Loucy (cell line): ENCODE results near the gene DPH6.

Experiments
- H2AFZ ChIP-seq: fragments of 200-600 bp; sonication (generic); 2 replicates; pipeline ENCODE4 v1.6.0; 2016; ENCODE audit warnings: antibody characterized with exemption, mild to moderate bottlenecking, low read length, moderate library complexity
- H3F3A ChIP-seq: fragments of 200-600 bp; 2 replicates; pipeline ENCODE4 v1.6.0; 2016; ENCODE audit warnings: antibody characterized with exemption, low read depth, mild to moderate bottlenecking
- H3K27me3 ChIP-seq: fragments of 200-600 bp; sonication (generic); 2 replicates; pipeline ENCODE4 v1.6.1; 2014; ENCODE audit warnings: low read length, mild to moderate bottlenecking; ENCODE audit not compliant: insufficient read depth, poor library complexity, severe bottlenecking
- H3K36me3 ChIP-seq: fragments of 200-600 bp; sonication (generic); 2 replicates; pipeline ENCODE4 v1.6.1; 2016; ENCODE audit warnings: low read length; ENCODE audit not compliant: insufficient read depth
- H3K4me1 ChIP-seq: fragments of 200-600 bp; sonication (generic); 2 replicates; pipeline ENCODE4 v1.5.1; 2014; ENCODE audit warnings: low read length, mild to moderate bottlenecking; ENCODE audit not compliant: insufficient read depth, poor library complexity, severe bottlenecking
- H3K4me2 ChIP-seq: fragments of 200-600 bp; sonication (generic); 2 replicates; pipeline ENCODE4 v1.6.0; 2014; ENCODE audit warnings: antibody characterized with exemption, low read length, low read depth, mild to moderate bottlenecking; ENCODE audit not compliant: poor library complexity, severe bottlenecking
- H3K4me3 ChIP-seq: fragments of 200-600 bp; sonication (generic); 2 replicates; pipeline ENCODE4 v1.5.1; 2014; ENCODE audit warnings: low read length, mild to moderate bottlenecking, mixed read lengths; ENCODE audit not compliant: poor library complexity, severe bottlenecking
- H3K79me2 ChIP-seq: fragments of 200-600 bp; sonication (generic); 2 replicates; pipeline ENCODE4 v1.6.1; 2014; ENCODE audit warnings: low read length; ENCODE audit not compliant: insufficient read depth
- H3K9ac ChIP-seq: fragments of 200-600 bp; sonication (generic); 2 replicates; pipeline ENCODE4 v1.6.0; 2014; ENCODE audit warnings: mild to moderate bottlenecking, low read depth, low read length, moderate library complexity; ENCODE audit not compliant: poor library complexity, severe bottlenecking
- H3K9me2 ChIP-seq: fragments of 200-600 bp; sonication (generic); replicated peaks from 2 replicates; pipeline ENCODE4 v1.6.1; 2016; ENCODE audit warnings: low read depth, low read length, mixed read lengths
- H3K9me3 ChIP-seq: fragments of 200-600 bp; sonication (generic); 2 replicates; pipeline ENCODE4 v1.6.1; 2014; ENCODE audit warnings: mild to moderate bottlenecking, antibody characterized with exemption, low read length, low read depth; ENCODE audit not compliant: insufficient read depth
- H4K20me1 ChIP-seq: fragments of 200-600 bp; sonication (generic); 2 replicates; pipeline ENCODE4 v1.6.0; 2014; ENCODE audit warnings: antibody characterized with exemption, low read length, mild to moderate bottlenecking; ENCODE audit not compliant: insufficient read depth, poor library complexity, severe bottlenecking
- EZH2phosphoT487 ChIP-seq: fragments of 200-600 bp; IDR thresholded peaks from 2 replicates; pipeline ENCODE4 v1.6.1; 2018; ENCODE audit warnings: antibody characterized with exemption, mild to moderate bottlenecking, moderate library complexity, borderline replicate concordance
- TF ChIP-seq, protein P1 (sequence below): fragments of 200-600 bp; sonication (generic); conservative IDR thresholded peaks from 2 replicates; pipeline ENCODE4 v1.5.1; 2014; ENCODE audit warnings: mild to moderate bottlenecking, antibody characterized with exemption, low read length

Gene DPH6

DNA sequence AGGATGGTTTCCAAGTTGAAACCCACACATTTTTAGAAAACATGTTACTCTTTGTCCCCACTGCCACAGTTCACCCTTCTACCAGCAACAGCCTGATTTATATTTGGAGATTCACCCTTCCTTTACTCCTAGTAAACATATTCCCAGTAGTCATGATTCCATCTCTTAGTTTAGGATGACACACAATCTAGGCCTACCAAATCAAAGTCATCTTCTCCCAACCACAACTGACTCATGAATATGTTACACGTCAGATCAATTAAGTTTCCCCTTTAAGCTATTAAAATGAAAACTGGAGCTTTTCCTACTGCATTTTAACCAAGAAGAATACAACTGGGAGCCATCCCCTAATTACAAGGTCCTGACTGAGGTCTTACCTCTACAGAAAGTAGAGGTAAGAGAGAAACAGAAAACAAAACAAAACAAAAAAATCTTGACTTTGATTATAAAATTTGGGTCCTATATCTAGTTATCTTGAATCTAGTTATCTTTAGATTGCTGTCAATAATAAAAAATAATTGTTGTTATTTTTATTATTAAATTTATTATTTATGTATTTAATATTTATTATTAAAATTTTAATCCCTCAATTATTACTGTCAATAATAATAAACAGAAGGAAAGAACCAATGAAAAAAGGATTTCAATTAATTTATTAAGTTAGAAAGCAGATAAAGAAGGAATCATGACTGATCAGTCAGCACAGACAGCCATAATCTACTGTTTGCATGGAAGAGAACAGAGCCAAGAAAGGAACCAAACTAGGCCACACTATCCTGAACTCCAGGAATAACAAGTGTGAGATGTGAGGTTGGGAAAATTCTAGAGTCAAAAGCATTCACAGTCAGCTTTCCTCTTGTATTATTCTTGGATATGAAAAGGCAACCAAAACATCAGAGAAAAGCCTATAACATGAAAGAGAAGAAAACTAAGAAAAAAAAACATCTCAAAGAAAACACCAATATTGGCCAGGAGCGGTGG lies 12.5 kb downstream of the DPH6 start:
- Histone ChIP-seq H2AFZ (no peak overlapping the region), H3K4me3 (no peak overlapping the region), H3K9me2 (no peaks in the 10 kb centered on the region), H3K9me3 (peaks cover 5% of the 10 kb centered on the region; the same call in 1 of the 2 replicates), H3K79me2 (no peaks in the 10 kb centered on the region), H3F3A (no peaks in the 10 kb centered on the region), H3K9ac (no peak overlapping the region), H3K4me2 (no peak overlapping the region), H3K4me1 (no peaks in the 10 kb centered on the region), H3K36me3 (no peaks in the 10 kb centered on the region; the same call in 1 of the 2 replicates), H3K27me3 (no peaks in the 10 kb centered on the region), H4K20me1 (no peaks in the 10 kb centered on the region)
- no peak for TF ChIP-seq EZH2phosphoT487
- TF ChIP-seq, protein P1, sequence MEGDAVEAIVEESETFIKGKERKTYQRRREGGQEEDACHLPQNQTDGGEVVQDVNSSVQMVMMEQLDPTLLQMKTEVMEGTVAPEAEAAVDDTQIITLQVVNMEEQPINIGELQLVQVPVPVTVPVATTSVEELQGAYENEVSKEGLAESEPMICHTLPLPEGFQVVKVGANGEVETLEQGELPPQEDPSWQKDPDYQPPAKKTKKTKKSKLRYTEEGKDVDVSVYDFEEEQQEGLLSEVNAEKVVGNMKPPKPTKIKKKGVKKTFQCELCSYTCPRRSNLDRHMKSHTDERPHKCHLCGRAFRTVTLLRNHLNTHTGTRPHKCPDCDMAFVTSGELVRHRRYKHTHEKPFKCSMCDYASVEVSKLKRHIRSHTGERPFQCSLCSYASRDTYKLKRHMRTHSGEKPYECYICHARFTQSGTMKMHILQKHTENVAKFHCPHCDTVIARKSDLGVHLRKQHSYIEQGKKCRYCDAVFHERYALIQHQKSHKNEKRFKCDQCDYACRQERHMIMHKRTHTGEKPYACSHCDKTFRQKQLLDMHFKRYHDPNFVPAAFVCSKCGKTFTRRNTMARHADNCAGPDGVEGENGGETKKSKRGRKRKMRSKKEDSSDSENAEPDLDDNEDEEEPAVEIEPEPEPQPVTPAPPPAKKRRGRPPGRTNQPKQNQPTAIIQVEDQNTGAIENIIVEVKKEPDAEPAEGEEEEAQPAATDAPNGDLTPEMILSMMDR, result no peak

DNA sequence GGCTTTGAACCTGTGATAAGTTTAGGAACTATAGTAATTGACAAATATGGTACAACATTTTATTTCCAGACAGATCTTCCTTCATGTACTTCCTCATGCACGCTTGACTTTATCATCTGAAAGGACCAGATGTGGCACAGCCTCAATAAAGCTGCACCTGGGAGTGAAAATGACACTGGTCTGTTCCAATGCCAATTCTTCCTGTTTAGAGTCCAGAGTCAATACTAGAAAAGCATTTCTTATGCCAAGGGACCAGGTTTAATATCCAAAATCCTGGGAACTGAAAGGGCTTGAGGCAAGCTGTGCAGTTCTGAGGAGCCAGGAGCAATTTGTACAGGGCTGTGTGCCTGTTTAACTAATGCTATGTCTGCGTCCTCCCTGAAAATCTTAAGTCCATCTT lies 15.3 kb downstream of the DPH6 start:
- no peaks in the 10 kb centered on the region for H4K20me1 ChIP-seq
- H2AFZ ChIP-seq, result no peak overlapping the region
- peaks cover 5% of the 10 kb centered on the region; the same call in 1 of the 2 replicates for H3K9me3 ChIP-seq
- no peaks in the 10 kb centered on the region for H3F3A ChIP-seq
- H3K4me1 ChIP-seq, result no peaks in the 10 kb centered on the region
- TF ChIP-seq, protein P1, result no peak
- TF ChIP-seq EZH2phosphoT487, result no peak
- no peak overlapping the region for H3K4me3 ChIP-seq
- no peaks in the 10 kb centered on the region for H3K9me2 ChIP-seq
- H3K4me2 ChIP-seq, result no peak overlapping the region
- no peaks in the 10 kb centered on the region for H3K79me2 ChIP-seq
- H3K9ac ChIP-seq, result no peak overlapping the region
- H3K36me3 ChIP-seq, result no peaks in the 10 kb centered on the region
- no peaks in the 10 kb centered on the region for H3K27me3 ChIP-seq

DNA sequence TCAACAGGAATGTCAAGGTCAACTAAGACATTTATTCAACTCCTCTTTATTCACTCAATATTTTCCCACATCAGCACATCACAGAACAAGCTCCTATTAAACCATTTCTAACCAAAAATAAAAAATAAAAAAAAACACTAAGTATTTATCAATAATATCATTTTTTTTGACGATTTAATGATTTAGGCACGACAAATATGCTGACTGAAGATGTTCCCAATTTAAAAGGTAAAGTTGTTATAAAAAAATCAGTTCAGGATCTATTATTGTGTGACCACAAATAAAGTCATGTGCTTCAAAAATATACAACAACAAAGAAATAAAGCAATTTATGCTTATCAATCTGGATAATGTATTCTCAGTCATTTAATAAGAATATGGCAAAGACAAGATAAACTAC lies 16.2 kb downstream of the DPH6 start:
- no peaks in the 10 kb centered on the region for H3K36me3 ChIP-seq
- no peak overlapping the region for H3K4me3 ChIP-seq
- H2AFZ ChIP-seq, result no peak overlapping the region
- H3K9ac ChIP-seq, result no peak overlapping the region
- H3K9me3 ChIP-seq, result peaks cover 5% of the 10 kb centered on the region; the same call in 1 of the 2 replicates
- H3K4me2 ChIP-seq, result no peak overlapping the region
- H3K9me2 ChIP-seq, result no peaks in the 10 kb centered on the region
- H3K27me3 ChIP-seq, result no peaks in the 10 kb centered on the region
- no peaks in the 10 kb centered on the region for H3F3A ChIP-seq
- H3K79me2 ChIP-seq, result no peaks in the 10 kb centered on the region
- TF ChIP-seq, protein P1, result no peak
- no peak for TF ChIP-seq EZH2phosphoT487
- H4K20me1 ChIP-seq, result no peaks in the 10 kb centered on the region
- H3K4me1 ChIP-seq, result no peaks in the 10 kb centered on the region
